NCI-H2227 treated with DMSO at 0.1 percent for 48 hours (cell line): ENCODE results near the gene FRA10AC1.
"Not testable (repeated sequence)": the region's sequence is repeated elsewhere in the genome, so short reads cannot be mapped to it uniquely, and the experiment has no call there.

Experiments used
- DNase-seq: peaks from one replicate; lab custom pipeline; 2025; lab: John Stamatoyannopoulos, UW

The FRA10AC1 gene

DNA sequence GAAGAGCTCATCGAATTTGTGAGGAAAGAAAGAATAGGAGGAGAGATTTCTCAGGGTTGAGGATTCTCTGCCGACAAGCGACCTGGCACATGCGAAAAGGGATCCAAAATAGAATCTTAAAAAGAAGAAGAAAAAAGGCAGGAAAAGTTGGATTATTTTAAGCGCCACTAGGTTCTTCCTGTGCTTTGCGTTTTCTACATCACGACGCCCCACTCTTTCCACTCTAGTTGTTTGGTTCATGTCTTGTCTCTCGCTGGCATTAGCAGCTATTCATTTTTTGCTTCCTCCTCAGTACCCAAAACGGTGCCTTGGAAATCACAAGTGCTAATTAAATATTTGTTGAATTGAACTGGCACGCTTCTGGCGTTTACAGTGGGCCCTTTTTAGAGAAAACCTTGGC is 674 bp upstream of the FRA10AC1 start:
- DNase-seq = peak; percentile 43

DNA sequence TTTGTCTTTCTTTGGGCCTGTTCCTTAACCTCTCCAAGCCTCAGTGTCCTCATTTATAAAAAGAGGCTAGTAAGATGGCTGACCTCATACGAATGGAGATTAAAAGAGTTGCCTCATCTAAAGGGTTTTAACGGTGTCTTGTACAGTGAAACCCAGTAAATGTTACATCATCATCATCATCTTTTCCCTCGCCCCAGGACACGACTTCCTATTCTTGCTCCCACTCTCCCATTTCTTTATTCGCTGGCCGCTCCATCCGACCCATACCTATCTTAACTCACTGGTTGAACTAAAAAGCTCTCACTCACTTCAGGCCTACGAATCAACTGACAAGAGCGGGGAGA is 554 bp downstream of the FRA10AC1 start:
- DNase-seq = peak; percentile 13

DNA sequence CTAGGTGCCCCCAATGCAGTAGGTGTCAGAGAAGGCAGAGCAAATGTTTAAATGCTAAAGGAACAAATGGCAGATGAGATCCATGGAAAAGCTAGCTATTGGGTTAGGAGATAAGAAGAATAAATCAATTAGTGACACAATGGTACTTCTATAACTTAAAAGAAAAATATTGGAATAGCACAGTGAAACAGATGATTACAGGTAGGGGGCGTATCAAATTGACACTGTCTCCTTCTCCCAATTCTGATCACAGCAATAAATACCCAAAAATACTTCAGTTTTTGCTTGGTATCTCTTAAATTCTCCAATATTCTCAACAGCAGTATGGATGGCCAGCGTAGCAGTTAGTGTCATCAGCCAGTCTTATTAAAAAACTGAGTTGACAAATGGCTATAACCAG is 5.2 kb downstream of the FRA10AC1 start:
- DNase-seq = no peak

DNA sequence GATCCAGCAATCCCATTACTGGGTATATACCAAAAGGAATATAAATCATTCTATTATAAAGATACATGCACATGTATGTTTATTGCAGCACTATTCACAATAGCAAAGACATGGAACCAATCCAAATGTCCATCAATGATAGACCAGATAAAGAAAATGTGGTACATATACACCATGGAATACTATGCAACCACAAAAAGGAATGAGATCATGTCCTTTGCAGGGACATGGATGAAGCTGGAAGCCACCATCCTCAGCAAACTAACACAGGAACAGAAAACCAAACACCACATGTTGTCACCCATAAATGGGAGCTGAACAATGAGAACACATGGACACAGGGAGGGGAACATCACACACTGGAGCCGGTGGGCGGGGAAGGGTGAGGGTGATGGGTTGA is 5.8 kb downstream of the FRA10AC1 start:
- DNase-seq = not testable (repeated sequence)

DNA sequence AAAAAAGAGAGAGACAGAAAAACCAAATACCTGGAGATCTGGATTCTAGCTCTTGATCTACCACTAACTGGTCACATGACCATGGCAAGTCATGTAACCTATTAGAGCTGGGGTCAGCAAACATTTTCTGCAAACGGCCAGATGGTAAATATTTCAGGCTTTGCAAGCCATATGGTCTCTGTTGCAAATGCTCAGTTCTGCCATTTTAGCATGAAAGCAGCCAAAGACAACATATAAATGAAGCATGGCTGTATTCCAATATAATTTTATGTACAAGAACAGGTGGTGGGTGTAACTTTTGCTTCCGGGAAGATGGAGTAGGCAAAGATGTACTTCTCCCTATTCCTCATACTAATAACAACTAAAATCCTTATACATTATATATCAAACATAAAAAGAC is 6.7 kb downstream of the FRA10AC1 start:
- no peak for DNase-seq

DNA sequence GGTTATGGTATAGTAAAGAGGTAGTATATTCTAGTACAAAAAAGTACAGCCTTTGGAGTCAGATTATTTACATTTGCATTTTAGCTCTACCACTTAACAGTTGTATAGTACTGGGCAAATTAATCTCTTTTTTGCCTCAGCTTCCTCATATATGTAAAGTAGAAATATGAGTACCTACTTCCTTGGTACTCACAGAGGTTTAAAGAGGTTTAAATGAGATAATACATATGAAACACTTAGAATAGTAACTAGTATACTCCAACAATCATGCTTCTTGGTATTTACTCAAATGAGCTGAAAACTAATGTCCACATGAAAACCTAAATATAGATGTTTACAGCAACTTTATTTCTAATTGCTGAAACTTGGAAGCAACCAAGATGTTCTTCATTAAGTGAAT is 14.7 kb downstream of the FRA10AC1 start:
- no peak for DNase-seq

DNA sequence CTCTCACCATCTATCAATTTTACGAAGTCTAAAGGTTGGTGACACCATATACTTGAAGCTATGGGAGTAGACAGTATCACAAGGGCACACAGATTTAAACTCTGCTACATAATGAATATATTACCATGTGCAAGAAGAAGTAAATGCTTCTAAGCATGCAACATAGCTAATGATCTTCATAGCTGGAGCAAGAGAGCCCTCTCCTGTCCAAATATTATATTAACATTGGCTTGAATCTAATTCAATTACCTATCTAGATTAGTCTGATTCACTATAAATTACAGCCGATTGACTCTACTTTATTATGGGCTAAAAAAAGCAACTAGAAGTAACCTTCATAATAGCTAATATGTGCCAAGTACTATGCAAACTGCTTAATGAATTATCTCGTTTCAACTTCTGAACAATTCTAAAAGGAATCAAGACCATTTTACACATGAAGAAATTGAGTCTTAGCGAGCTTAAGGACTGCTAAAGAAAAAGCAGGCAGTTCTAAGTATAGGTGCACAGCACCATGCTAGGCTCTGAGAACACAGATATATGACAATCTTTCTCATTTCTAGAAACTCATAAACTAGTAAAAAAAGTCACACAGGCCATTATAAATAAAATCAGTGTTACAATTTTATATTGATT is 21.9 kb downstream of the FRA10AC1 start:
- DNase-seq = peak; percentile 29

DNA sequence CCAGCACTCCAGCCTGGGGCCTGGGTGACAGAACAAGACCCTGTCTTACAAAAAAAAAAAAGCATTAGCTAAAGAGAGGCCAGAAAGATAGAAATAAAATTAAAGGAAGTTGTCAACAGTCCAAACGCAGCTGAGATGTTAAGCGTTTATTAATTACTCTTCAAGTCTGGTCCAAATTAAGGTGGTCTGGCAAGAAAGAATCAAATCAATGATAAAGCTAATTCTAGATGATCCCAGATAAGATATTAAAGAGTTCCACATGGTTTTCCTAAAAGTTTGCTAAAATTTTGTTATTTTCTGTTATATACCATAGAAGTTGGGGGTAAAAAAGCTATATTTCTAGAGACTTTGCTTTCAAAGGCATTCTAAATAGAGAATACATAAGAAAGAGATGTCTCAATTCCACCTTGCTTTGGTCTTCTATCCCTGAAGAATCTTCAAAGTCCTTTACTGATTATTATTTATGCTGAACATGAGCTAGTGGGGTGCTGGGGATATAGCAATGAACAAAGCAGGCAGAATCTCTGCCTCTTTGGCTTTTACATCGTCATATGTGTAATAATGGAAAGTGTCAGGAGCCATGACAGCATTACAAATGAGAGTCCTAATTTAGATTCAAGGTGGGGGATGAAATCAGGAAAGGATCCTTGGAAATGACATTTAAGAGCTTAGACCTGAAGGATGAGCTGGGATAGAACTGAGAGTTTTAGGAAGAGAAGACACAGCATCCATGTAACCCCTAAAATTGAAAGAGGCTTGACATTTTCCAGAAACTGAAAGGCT is 23.4 kb downstream of the FRA10AC1 start:
- no peak for DNase-seq

DNA sequence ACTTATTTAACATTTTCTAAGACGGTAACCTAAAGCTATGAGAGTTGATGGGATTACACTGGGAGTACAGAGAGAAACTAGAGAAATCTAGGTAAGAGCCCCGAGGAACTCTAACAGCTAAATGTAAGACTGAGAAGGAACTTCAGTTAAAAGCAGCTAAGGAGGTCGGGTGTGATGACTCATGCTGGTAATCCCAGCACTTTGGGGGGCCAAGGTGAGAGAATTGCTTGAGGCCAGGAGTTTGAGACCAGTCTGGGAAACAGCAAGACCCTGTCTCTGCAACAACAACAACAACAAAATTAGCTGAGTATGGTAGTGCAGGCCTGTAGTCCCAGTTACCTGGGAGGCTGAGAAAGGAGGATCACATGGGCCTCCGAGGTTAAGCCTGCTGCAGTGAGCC is 24.0 kb downstream of the FRA10AC1 start:
- no peak for DNase-seq

DNA sequence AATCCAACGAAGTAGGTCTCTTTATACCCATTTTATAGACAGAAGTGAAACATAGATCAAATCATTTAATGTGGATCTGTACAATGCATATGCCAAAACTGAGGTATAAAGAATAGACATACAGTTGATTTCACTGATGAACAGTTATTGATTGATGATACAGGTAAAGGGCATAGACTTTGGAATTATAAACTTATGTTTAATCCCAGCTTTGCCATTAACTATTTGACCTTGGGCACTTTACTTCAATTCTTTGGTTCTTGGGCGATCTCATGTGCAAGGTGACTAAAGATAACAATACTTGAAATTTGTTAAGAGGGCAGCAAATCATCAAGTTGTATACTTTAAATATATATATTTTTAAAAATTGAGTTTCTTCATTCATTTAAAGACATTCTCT is 28.6 kb downstream of the FRA10AC1 start:
- no peak for DNase-seq

DNA sequence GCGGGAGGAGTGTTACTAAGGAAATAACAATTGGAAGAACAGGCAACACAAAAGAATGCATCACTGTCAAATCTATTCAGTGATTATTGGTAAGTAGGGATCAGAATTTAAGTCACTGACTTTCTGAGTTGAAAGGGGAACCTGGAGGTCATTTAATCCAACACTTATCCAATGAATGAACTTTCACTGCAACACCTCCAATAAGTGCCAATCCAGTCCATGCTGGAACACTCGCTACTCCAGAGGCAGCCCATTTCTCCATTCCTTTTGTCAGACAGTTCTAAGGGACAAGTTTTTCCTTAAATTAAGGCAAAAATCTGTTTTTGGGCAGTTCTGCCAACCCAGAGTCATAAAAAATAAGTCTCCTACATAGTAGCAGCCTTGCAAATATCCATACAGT is 29.5 kb downstream of the FRA10AC1 start:
- no peak for DNase-seq

DNA sequence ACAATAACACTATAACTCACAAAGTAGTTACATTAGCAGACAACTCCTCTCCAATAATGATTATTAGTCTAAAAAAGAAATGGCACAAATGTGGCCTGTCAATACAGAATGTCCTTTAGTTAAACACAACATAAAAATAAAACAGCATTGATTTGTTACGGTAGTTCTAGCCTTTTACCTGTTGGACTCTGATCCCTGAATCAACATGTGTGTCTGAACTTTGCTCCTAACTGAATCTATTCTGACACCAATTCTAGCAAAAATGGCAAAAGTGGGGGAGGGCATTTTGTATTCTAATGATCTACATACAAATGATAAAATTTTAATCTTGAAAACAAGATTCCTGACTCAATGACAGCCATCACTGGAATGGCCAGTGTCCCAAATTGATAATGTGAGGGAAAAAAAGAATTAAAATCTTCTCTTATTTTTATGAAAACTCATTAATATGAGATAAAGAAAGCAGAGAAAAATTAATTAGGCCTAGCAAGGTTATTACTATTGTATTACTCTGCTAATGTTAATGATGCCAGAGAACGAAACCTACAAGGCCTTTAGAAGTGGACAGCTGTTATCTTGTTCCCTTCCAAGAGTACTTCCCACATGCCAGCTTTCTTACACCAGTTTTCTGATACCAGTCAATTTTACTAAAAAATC is 30.2 kb downstream of the FRA10AC1 start:
- no peak for DNase-seq

DNA sequence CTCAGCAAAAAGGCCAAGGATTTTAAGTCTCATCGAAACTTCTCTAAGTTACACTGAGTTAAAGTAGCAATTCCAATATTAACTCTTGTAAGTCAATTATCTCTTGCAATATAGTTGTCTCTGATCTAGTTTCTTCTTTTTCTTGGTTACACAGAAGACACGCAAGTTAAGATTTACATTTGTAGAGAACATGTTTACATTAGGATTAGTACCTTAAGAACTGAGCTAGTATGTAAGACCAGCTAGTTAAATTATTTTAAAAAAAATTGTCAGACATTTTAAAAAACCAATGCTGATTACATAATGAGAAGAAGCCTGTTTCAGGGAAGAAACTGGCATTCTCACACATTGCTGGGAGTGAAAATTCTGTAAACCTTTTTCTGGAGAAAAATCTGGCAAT is 31.4 kb downstream of the FRA10AC1 start:
- DNase-seq = no peak

DNA sequence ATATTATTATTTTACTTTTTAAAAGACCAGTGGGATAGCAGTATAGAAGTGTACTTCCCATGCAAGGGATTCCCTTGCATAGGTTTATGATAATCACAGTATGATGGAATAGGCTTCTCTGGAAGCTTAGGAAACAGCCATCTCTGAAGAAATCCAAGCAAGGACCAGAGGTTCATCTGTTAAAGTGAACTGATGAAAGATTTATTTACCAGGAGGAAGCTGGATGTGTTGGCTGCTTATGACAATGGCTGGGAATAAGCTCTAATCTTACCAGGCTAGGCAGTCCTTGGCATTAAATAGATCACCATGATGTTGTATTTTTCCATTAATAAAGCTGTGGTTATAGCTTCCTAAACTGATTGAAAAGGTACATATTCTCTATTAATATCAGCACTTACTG is 32.0 kb downstream of the FRA10AC1 start:
- DNase-seq = no peak

DNA sequence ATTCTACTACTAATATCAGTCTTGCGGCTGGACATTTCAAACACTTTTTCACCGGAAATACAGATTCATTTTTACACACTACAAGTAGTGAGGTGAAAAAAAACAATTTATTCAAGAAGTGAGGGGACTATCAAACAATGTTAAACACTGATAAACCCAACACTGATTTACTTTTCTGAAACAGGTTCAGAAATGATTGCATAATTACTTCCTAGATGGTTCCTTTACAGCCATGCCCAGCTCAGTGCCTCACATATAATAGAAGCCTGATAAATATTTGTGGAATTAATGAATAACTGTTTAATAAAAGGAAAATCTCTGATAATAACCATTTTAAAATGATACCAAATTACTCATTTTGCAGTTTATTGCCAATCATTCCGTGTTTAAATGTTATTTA is 34.6 kb downstream of the FRA10AC1 start:
- no peak for DNase-seq

DNA sequence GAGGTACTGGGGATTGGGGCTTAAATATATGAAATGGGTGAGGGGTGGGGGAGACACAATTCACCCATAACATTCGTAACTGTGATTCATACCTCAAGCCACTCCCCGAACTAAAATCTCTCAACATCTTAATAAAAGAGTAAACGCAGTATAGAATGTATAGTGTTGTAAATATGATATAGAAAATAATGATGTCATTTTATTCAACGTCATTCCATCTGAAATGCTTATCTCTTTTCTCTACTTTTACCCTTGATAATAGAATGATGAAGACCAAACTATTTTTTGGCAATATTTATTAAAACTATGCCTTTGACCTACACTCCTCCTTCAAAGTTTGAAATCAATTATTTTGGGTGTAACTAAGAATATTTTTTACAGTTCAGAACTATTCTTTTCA is 36.4 kb downstream of the FRA10AC1 start:
- DNase-seq = no peak

DNA sequence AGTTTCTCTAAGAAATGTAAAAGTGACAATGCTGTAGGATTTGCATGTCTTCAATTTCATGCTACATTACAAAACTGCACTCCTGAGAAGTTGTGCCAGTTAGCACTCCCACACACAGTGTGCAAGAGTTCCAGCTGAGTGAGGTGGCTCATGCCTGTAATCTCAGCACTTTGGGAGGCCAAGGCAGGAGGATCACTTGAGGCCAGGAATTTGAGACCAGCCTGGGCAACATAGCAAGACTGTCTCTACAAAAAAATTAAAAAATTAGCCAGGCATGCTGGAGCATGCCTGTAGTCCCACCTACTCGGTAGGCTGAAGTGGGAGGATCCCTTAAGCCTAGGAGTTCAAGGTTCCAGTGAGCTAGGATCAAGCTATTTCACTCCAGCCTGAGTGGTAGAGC is 44.6 kb downstream of the FRA10AC1 start:
- no peak for DNase-seq

DNA sequence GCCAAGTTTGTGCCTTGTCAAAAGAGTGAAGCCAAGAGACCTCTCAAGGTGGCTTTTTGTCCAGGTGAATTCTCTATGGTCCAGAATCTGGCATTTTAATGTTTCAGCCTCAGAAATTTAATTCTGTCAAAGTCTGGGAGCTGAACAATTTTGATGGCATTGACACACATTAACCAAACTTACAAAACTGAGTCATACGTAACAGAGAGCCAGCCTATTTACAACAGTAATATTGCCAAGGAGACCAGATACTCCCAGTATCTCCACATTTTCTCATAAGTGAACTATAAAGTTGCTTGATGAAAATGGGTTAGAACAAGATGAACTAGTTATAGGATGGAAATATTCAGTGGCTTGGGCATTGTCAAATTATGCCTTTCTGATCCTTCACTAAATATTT is 46.2 kb downstream of the FRA10AC1 start:
- no peak for DNase-seq

DNA sequence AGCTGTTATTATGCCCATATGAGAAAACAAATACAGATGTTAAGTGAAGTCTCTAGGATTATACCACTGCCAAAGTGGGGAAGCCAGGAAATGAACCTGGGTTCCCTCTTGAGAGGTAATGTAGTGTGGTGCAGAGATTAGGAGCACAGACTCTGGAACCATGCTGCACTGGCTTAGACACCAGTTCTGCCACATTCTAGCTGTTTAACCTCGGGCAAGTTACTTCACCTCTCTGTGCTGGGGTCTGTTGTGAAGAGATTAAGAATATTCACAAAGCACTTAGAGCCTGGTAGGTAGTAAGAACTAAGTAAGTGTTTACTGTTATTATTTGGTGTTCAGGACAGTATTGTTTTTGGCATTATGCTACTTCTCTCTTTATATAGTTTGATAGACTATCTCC is 48.2 kb downstream of the FRA10AC1 start:
- no peak for DNase-seq

DNA sequence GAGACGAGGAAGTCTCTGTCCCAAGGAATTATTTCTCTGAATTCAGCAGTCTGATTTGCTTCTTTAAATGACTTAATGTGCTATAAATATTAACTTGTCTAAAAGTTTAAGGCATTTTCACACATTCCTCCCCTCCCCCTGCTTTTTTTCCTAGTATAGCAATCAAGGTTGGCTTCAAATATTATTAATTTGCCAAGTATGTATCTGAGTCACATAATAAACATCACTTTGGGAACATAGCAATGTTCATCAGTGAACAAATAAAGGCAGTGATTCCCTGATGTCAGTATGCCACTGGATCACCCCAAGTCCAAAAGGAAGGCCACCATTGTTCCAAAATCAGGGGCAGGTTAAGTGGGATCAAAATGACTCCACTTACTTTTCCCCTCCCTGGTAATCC is 49.5 kb downstream of the FRA10AC1 start:
- no peak for DNase-seq

DNA sequence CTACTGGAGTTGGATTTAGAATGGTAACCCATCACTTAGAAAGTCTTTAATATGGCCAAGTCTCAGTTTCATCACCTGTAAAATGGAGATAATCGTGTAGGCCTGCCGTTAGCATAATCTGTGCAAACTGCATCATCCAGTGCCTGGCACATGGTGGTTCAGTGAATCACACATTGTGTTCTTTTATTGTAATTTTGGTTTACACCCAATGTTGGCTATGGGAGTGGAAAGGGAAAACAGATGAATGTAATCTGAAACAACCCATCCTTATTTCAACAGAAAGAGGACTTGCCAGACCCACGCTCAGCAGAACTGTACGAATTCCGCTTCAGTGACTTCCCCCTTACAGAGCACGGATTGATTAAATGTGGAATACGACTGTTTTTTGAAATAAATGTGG is 62.6 kb downstream of the FRA10AC1 start:
- DNase-seq = no peak

DNA sequence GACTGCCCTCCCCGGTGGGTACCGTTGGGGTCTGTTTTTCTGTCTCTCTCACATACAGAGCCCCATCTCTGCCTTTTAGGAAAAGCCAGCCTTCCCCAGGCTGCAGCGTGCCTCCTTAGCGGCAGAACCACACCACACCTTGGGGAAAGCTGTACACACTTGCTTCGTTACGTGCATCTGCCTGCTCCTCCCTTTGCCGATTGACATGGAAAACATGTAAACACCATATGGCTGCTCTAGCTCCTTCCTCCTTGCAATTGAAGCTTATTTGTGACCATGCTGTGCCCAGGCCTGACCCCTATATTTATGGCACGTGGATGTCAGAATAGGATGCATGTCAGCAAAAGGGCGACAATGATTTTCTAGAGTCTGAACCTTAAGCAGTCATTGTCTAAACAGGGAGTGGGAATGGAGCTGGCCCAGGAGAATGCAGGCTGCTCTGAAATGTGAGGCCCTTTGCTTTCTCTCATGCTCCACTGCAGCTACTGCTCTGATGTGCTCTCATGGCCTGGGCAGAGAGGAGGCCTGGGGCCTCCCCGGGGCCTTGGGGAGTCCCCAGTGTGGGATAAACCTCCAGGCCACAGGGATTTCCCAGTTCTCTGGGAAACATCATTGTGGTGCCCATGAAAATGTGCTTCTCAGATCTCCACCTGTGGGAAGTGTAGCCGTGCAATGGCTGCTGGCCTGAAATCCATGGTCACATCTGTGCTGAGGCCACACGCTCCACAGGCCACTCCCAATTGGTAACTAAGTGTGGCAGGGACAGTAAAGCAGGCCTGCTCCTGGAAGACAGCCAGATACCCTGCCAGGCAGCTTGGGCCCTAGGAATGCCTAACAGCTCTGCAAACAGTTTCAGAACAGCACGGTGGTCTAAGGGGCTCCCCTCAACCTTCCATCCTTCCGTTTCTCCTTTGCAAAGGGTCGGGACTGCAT is 71.5 kb downstream of the FRA10AC1 start:
- DNase-seq = peak; percentile 11
